Mesenchymal stem cell (in vitro differentiated cells and primary cell): ENCODE data around the gene SFTPB.

Experiments
- DNase-seq: peaks from one replicate; pipeline ENCODE4 v3.0.0-alpha.2; 2013
- H2AFZ ChIP-seq: one replicate; pipeline ENCODE4 v1.6.1; 2013; ENCODE audit warnings: low read depth, mild to moderate bottlenecking, control low read depth, inconsistent platforms, low read length, moderate library complexity
- H2AK5ac ChIP-seq: 2 replicates; pipeline ENCODE4 v1.6.1; 2013; ENCODE audit warnings: low read length, moderate library complexity, mild to moderate bottlenecking, inconsistent platforms; ENCODE audit not compliant: severe bottlenecking
- H2BK120ac ChIP-seq: one replicate; pipeline ENCODE4 v1.6.1; 2013; ENCODE audit warnings: low read depth, mild to moderate bottlenecking, inconsistent platforms, low read length, moderate library complexity
- H2BK12ac ChIP-seq, 2 experiments: one replicate each; pipeline ENCODE4 v1.6.1; 2013; ENCODE audit warnings: inconsistent platforms in 2 of 2, low read length in 2 of 2, mild to moderate bottlenecking in 2 of 2, moderate library complexity in 2 of 2, control low read depth in 1 of 2
- H2BK15ac ChIP-seq: one replicate; pipeline ENCODE4 v1.6.1; 2013; ENCODE audit warnings: mild to moderate bottlenecking, low read depth, inconsistent platforms; ENCODE audit not compliant: poor library complexity, severe bottlenecking
- H2BK5ac ChIP-seq: 2 replicates; pipeline ENCODE4 v1.6.1; 2013; ENCODE audit warnings: low read depth, mild to moderate bottlenecking, low read length, control low read depth, inconsistent platforms; ENCODE audit not compliant: poor library complexity, severe bottlenecking
- H3K14ac ChIP-seq, 2 experiments: one replicate each; pipeline ENCODE4 v1.6.1; 2013; ENCODE audit warnings: inconsistent platforms in 2 of 2, low read length in 2 of 2, control low read depth in 1 of 2, mild to moderate bottlenecking in 1 of 2, moderate library complexity in 1 of 2
- H3K18ac ChIP-seq, 2 experiments: one replicate each; pipeline ENCODE4 v1.6.1; 2013; ENCODE audit warnings: inconsistent platforms in 2 of 2, low read length in 2 of 2, control low read depth in 1 of 2, low read depth in 1 of 2, mild to moderate bottlenecking in 1 of 2
- H3K23ac ChIP-seq, 2 experiments: one replicate each; pipeline ENCODE4 v1.6.1; 2013; ENCODE audit warnings: inconsistent platforms in 2 of 2, low read length in 2 of 2, mild to moderate bottlenecking in 2 of 2, moderate library complexity in 2 of 2, control low read depth in 1 of 2
- H3K27ac ChIP-seq: 2 replicates; pipeline ENCODE4 v1.5.1; 2013; ENCODE audit warnings: mild to moderate bottlenecking, moderate library complexity, low read length, control low read depth, inconsistent platforms; ENCODE audit not compliant: poor library complexity, severe bottlenecking
- H3K27me3 ChIP-seq, 2 experiments: 2 replicates each; pipeline versions ENCODE4 v1.6.1 to v1.7.0; 2013; ENCODE audit warnings: low read length in 2 of 2, mild to moderate bottlenecking in 2 of 2, moderate library complexity in 2 of 2, control low read depth in 1 of 2, inconsistent platforms in 1 of 2; ENCODE audit not compliant: control insufficient read depth in 1 of 2, insufficient read depth in 1 of 2
- H3K36me3 ChIP-seq, 2 experiments: 2 replicates each; pipeline versions ENCODE4 v1.6.1 to v1.7.0; 2013; ENCODE audit warnings: low read length in 2 of 2, control low read depth in 1 of 2, inconsistent platforms in 1 of 2, low read depth in 1 of 2, mild to moderate bottlenecking in 1 of 2; ENCODE audit not compliant: insufficient read depth in 2 of 2, control insufficient read depth in 1 of 2
- H3K4ac ChIP-seq, 2 experiments: one replicate each; pipeline ENCODE4 v1.6.1; 2013; ENCODE audit warnings: inconsistent platforms in 2 of 2, low read length in 2 of 2, mild to moderate bottlenecking in 2 of 2, moderate library complexity in 2 of 2, control low read depth in 1 of 2, low read depth in 1 of 2
- H3K4me1 ChIP-seq: 2 replicates; pipeline ENCODE4 v1.6.1; 2013; ENCODE audit warnings: low read depth, low read length, control low read depth; ENCODE audit not compliant: control insufficient read depth, insufficient read depth
- H3K4me2 ChIP-seq: 2 replicates; pipeline ENCODE4 v1.6.1; 2013; ENCODE audit warnings: low read length, mild to moderate bottlenecking, inconsistent platforms; ENCODE audit not compliant: poor library complexity, severe bottlenecking
- H3K4me3 ChIP-seq, 2 experiments: 2 replicates each; pipeline versions ENCODE4 v1.5.1 to v1.7.0; 2013; ENCODE audit warnings: low read length in 2 of 2, mild to moderate bottlenecking in 2 of 2, control low read depth in 1 of 2, low read depth in 1 of 2; ENCODE audit not compliant: insufficient read depth in 1 of 2
- H3K79me1 ChIP-seq: replicated peaks from 2 replicates; pipeline ENCODE4 v1.6.1; 2013; ENCODE audit warnings: mild to moderate bottlenecking, control low read depth, low read length, inconsistent platforms; ENCODE audit not compliant: poor library complexity, severe bottlenecking
- H3K9ac ChIP-seq: 2 replicates; pipeline ENCODE4 v1.7.0; 2013; ENCODE audit warnings: mild to moderate bottlenecking, low read length, moderate library complexity
- H3K9me3 ChIP-seq: 2 replicates; pipeline ENCODE4 v1.7.0; 2013; ENCODE audit warnings: mild to moderate bottlenecking, low read length; ENCODE audit not compliant: control insufficient read depth
- H4K8ac ChIP-seq: one replicate; pipeline ENCODE4 v1.6.1; 2013; ENCODE audit warnings: inconsistent platforms, mild to moderate bottlenecking, low read length, moderate library complexity
- H4K91ac ChIP-seq: one replicate; pipeline ENCODE4 v1.6.1; 2013; ENCODE audit warnings: mild to moderate bottlenecking, low read length, inconsistent platforms
- WGBS: methylation state at CpG from one replicate; pipeline ENCODE4 v1.1.7; 2013; ENCODE audit warnings: mixed read lengths; 5-methylcytosine and 5-hydroxymethylcytosine counted together

Gene SFTPB

GRCh38 chr2:85663594-85664565 is 4.1 kb downstream of the SFTPB start:
- Histone ChIP-seq H3K4me1 (peaks cover 20% of the 10 kb centered on the region), H3K79me1 (peaks cover 4% of the 10 kb centered on the region), H3K9ac (no peak overlapping the region), H3K4me3 (no peak overlapping the region), H2BK15ac (no peak overlapping the region), H3K14ac (peak overlapping the region in 1 of 2 experiments; percentile 0), H3K18ac (no peak overlapping the region), H3K9me3 (no peaks in the 10 kb centered on the region), H3K27me3 (no peaks in the 10 kb centered on the region), H4K91ac (no peak overlapping the region), H2AFZ (no peak overlapping the region), H3K23ac (no peak overlapping the region), H3K36me3 (peaks cover 4 to 9% of the 10 kb centered on the region in 2 experiments), H2AK5ac (no peak overlapping the region), H2BK5ac (no peak overlapping the region), H4K8ac (no peak overlapping the region), H3K4me2 (no peak overlapping the region), H2BK12ac (no peak overlapping the region), H2BK120ac (no peak overlapping the region), H3K4ac (no peak overlapping the region), H3K27ac (no peak overlapping the region)
- WGBS: 97% methylated on average over 23 of the region's 23 CpGs
- no peak for DNase-seq

GRCh38 chr2:85662899-85663593 is 5.0 kb downstream of the SFTPB start:
- Histone ChIP-seq H2BK120ac (no peak overlapping the region), H2AFZ (no peak overlapping the region), H3K9ac (no peak overlapping the region), H3K27me3 (no peaks in the 10 kb centered on the region), H3K4me3 (no peak overlapping the region), H3K36me3 (peaks cover 9 to 11% of the 10 kb centered on the region in 2 experiments), H3K23ac (no peak overlapping the region), H3K18ac (no peak overlapping the region), H2BK15ac (no peak overlapping the region), H3K79me1 (peaks cover 4% of the 10 kb centered on the region), H3K4me2 (no peak overlapping the region), H3K4me1 (peaks cover 20% of the 10 kb centered on the region), H4K8ac (peak overlapping the region; percentile 8), H4K91ac (no peak overlapping the region), H2AK5ac (no peak overlapping the region), H3K4ac (no peak overlapping the region), H3K9me3 (no peaks in the 10 kb centered on the region), H3K14ac (peak overlapping the region in 1 of 2 experiments; percentile 0), H3K27ac (no peak overlapping the region), H2BK12ac (peak overlapping the region in 1 of 2 experiments; percentile 38), H2BK5ac (no peak overlapping the region)
- DNase-seq: peak; percentile 83
- WGBS: 85% methylated on average over 10 of the region's 10 CpGs

GRCh38 chr2:85661139-85661858 is 6.7 kb downstream of the SFTPB start:
- WGBS: 89% methylated on average over 9 of the region's 14 CpGs
- Histone ChIP-seq H4K8ac (no peak overlapping the region), H3K18ac (no peak overlapping the region), H3K79me1 (peaks cover 4% of the 10 kb centered on the region), H3K4me2 (no peak overlapping the region), H2BK15ac (no peak overlapping the region), H2AK5ac (no peak overlapping the region), H3K27me3 (no peaks in the 10 kb centered on the region), H3K4ac (no peak overlapping the region), H3K23ac (no peak overlapping the region), H3K4me3 (no peak overlapping the region), H2BK12ac (no peak overlapping the region), H3K36me3 (peaks cover 9 to 11% of the 10 kb centered on the region in 2 experiments), H4K91ac (no peak overlapping the region), H2BK120ac (no peak overlapping the region), H2BK5ac (no peak overlapping the region), H3K4me1 (peaks cover 20% of the 10 kb centered on the region), H3K27ac (no peak overlapping the region), H3K9me3 (no peaks in the 10 kb centered on the region), H3K9ac (no peak overlapping the region), H2AFZ (no peak overlapping the region), H3K14ac (no peak overlapping the region)
- no peak for DNase-seq
